SK-N-MC (cell line): ENCODE data around the gene IFT81.

Source experiments
- FOXP2 ChIP-seq: optimal IDR thresholded peaks from 2 replicates; pipeline ENCODE3; 2011; ENCODE audit warnings: mild to moderate bottlenecking, moderate library complexity; ENCODE audit not compliant: insufficient read depth; ENCODE audit errors: extremely low read length, control extremely low read depth
- POLR2AphosphoS5 ChIP-seq: IDR thresholded peaks from 2 replicates; pipeline ENCODE4 v1.6.1; 2012; ENCODE audit warnings: mild to moderate bottlenecking, low read depth, low read length, borderline replicate concordance

DNA sequence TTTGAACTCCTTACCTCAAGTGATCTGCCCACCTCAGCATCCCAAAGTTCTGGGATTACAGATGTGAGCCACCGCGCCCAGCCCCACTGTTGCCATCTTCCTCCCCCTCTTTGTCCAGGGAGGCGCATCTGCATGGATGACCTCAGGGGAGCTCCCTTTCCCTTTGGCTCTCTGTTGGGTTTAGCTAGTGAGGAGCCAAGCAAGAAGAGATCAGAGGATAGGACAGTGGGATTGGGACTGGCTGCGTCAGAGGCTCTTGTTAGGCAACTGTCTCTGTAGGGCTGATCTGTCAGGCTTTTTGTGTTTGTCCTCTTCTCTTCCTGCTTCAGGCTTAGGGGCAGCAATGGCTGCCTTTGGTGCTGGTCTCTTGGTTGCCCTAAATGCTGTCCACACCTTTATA lies 8.5 kb upstream of the IFT81 start:
- TF ChIP-seq POLR2AphosphoS5: no peak
- TF ChIP-seq FOXP2: no peak
